ENCODE results near the gene SELENOH.
A peak's percentile ranks its signal among the peaks of the same experiment; 100 is the strongest.

DNA sequence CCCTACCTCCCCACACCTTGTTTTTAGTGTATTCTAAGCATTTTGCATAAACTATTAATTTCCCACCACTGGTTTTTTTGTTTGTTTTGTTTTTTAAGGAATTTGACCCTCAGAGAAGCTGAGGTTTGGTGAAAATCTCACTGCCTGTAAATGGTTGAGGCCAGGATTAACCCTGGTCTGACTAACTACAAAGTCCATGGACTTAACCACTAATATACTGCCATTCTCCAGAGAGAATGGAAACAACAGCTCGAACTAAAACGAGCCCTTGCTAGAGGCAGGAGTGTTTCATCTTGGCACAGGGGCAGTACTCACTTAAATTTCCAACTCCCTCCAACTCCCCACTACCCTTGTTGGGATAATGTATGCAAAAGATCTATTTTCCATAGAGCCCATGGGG lies 23.3 kb downstream of the SELENOH start:
- TF ChIP-seq, protein P1, sequence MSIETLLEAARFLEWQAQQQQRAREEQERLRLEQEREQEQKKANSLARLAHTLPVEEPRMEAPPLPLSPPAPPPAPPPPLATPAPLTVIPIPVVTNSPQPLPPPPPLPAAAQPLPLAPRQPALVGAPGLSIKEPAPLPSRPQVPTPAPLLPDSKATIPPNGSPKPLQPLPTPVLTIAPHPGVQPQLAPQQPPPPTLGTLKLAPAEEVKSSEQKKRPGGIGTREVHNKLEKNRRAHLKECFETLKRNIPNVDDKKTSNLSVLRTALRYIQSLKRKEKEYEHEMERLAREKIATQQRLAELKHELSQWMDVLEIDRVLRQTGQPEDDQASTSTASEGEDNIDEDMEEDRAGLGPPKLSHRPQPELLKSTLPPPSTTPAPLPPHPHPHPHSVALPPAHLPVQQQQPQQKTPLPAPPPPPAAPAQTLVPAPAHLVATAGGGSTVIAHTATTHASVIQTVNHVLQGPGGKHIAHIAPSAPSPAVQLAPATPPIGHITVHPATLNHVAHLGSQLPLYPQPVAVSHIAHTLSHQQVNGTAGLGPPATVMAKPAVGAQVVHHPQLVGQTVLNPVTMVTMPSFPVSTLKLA (conservative IDR thresholded peaks at IDR 0.05): 0 out of 4 replicates have a peak, but pooled peaks of 1 of the 2 experiments have one; percentile 16
- TF ChIP-seq ZBTB26 (CRISPR knock-in tag; IDR thresholded peaks at IDR 0.05): no peak
- TF ChIP-seq, protein P2, sequence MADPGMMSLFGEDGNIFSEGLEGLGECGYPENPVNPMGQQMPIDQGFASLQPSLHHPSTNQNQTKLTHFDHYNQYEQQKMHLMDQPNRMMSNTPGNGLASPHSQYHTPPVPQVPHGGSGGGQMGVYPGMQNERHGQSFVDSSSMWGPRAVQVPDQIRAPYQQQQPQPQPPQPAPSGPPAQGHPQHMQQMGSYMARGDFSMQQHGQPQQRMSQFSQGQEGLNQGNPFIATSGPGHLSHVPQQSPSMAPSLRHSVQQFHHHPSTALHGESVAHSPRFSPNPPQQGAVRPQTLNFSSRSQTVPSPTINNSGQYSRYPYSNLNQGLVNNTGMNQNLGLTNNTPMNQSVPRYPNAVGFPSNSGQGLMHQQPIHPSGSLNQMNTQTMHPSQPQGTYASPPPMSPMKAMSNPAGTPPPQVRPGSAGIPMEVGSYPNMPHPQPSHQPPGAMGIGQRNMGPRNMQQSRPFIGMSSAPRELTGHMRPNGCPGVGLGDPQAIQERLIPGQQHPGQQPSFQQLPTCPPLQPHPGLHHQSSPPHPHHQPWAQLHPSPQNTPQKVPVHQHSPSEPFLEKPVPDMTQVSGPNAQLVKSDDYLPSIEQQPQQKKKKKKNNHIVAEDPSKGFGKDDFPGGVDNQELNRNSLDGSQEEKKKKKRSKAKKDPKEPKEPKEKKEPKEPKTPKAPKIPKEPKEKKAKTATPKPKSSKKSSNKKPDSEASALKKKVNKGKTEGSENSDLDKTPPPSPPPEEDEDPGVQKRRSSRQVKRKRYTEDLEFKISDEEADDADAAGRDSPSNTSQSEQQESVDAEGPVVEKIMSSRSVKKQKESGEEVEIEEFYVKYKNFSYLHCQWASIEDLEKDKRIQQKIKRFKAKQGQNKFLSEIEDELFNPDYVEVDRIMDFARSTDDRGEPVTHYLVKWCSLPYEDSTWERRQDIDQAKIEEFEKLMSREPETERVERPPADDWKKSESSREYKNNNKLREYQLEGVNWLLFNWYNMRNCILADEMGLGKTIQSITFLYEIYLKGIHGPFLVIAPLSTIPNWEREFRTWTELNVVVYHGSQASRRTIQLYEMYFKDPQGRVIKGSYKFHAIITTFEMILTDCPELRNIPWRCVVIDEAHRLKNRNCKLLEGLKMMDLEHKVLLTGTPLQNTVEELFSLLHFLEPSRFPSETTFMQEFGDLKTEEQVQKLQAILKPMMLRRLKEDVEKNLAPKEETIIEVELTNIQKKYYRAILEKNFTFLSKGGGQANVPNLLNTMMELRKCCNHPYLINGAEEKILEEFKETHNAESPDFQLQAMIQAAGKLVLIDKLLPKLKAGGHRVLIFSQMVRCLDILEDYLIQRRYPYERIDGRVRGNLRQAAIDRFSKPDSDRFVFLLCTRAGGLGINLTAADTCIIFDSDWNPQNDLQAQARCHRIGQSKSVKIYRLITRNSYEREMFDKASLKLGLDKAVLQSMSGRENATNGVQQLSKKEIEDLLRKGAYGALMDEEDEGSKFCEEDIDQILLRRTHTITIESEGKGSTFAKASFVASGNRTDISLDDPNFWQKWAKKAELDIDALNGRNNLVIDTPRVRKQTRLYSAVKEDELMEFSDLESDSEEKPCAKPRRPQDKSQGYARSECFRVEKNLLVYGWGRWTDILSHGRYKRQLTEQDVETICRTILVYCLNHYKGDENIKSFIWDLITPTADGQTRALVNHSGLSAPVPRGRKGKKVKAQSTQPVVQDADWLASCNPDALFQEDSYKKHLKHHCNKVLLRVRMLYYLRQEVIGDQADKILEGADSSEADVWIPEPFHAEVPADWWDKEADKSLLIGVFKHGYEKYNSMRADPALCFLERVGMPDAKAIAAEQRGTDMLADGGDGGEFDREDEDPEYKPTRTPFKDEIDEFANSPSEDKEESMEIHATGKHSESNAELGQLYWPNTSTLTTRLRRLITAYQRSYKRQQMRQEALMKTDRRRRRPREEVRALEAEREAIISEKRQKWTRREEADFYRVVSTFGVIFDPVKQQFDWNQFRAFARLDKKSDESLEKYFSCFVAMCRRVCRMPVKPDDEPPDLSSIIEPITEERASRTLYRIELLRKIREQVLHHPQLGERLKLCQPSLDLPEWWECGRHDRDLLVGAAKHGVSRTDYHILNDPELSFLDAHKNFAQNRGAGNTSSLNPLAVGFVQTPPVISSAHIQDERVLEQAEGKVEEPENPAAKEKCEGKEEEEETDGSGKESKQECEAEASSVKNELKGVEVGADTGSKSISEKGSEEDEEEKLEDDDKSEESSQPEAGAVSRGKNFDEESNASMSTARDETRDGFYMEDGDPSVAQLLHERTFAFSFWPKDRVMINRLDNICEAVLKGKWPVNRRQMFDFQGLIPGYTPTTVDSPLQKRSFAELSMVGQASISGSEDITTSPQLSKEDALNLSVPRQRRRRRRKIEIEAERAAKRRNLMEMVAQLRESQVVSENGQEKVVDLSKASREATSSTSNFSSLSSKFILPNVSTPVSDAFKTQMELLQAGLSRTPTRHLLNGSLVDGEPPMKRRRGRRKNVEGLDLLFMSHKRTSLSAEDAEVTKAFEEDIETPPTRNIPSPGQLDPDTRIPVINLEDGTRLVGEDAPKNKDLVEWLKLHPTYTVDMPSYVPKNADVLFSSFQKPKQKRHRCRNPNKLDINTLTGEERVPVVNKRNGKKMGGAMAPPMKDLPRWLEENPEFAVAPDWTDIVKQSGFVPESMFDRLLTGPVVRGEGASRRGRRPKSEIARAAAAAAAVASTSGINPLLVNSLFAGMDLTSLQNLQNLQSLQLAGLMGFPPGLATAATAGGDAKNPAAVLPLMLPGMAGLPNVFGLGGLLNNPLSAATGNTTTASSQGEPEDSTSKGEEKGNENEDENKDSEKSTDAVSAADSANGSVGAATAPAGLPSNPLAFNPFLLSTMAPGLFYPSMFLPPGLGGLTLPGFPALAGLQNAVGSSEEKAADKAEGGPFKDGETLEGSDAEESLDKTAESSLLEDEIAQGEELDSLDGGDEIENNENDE (IDR thresholded peaks at IDR 0.05; ENCODE audit: low read depth, low read length): no peak
- TF ChIP-seq, protein P3, sequence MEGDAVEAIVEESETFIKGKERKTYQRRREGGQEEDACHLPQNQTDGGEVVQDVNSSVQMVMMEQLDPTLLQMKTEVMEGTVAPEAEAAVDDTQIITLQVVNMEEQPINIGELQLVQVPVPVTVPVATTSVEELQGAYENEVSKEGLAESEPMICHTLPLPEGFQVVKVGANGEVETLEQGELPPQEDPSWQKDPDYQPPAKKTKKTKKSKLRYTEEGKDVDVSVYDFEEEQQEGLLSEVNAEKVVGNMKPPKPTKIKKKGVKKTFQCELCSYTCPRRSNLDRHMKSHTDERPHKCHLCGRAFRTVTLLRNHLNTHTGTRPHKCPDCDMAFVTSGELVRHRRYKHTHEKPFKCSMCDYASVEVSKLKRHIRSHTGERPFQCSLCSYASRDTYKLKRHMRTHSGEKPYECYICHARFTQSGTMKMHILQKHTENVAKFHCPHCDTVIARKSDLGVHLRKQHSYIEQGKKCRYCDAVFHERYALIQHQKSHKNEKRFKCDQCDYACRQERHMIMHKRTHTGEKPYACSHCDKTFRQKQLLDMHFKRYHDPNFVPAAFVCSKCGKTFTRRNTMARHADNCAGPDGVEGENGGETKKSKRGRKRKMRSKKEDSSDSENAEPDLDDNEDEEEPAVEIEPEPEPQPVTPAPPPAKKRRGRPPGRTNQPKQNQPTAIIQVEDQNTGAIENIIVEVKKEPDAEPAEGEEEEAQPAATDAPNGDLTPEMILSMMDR (IDR thresholded peaks at IDR 0.05 in 2 of 3, conservative IDR thresholded peaks at IDR 0.05 in 1 of 3; ENCODE audit: insufficient read depth in 2 of 3, low read depth in 1 of 3, low read length in 3 of 3): no peak
- no peak for TF ChIP-seq ATF6 (CRISPR knock-in tag; IDR thresholded peaks at IDR 0.05)
- TF ChIP-seq JUN (IDR thresholded peaks at IDR 0.05; ENCODE audit: borderline replicate concordance, low read depth, low read length): no peak
- TF ChIP-seq JUN (CRISPR knock-in tag; IDR thresholded peaks at IDR 0.05; ENCODE audit: borderline replicate concordance): no peak
- no peak for TF ChIP-seq CCAR2 (IDR thresholded peaks at IDR 0.05; ENCODE audit: low read depth, low read length)

Data from K562 (cell line).